GM10266 (cell line): ENCODE measurements around the gene ANKRD49.
A peak's percentile ranks its signal among the peaks of the same experiment; 100 is the strongest.

Experiments
- DNase-seq: peaks from one replicate; pipeline ENCODE4 v3.0.0; 2012; ENCODE audit errors: extremely low spot score
- CTCF ChIP-seq: IDR thresholded peaks from 2 replicates; pipeline ENCODE4 v1.5.1; 2012; ENCODE audit warnings: mild to moderate bottlenecking, low read depth; ENCODE audit not compliant: control insufficient read depth, insufficient read depth; ENCODE audit errors: missing control alignments

Gene ANKRD49

GRCh38 chr11:94533696-94534630 lies 40.2 kb downstream of the ANKRD49 start:
- DNase-seq = no peak
- no peak for TF ChIP-seq CTCF

GRCh38 chr11:94536386-94536785 lies 42.6 kb downstream of the ANKRD49 start:
- no peak for TF ChIP-seq CTCF
- DNase-seq = no peak

- no peak for TF ChIP-seq CTCF
- DNase-seq = no peak
Observed at GRCh38 chr11:94537031-94537600, 43.3 kb downstream of the ANKRD49 start.

GRCh38 chr11:94539420-94539819 lies 45.6 kb downstream of the ANKRD49 start:
- TF ChIP-seq CTCF = no peak
- no peak for DNase-seq

GRCh38 chr11:94543695-94544645 lies 50.2 kb downstream of the ANKRD49 start, which contains the start of gene FUT4:
FUT4 (plus strand) TSS chr11:94543921; CDS start chr11:94544134, 213 bp downstream.
- TF ChIP-seq CTCF = no peak
- peak; percentile 89 for DNase-seq

GRCh38 chr11:94544646-94545263 lies 51.0 kb downstream of the ANKRD49 start:
- TF ChIP-seq CTCF = no peak
- no peak for DNase-seq
